Astrocyte (in vitro differentiated cells and primary cell): ENCODE data around the gene C13orf42.

Source experiments
- EZH2 ChIP-seq: IDR thresholded peaks from 2 replicates; pipeline ENCODE4 v1.6.1; 2012; ENCODE audit warnings: mild to moderate bottlenecking, low read length, inconsistent platforms; ENCODE audit not compliant: insufficient read depth
- TF ChIP-seq, protein P1 (sequence below): IDR thresholded peaks from 2 replicates; pipeline ENCODE4 v1.5.1; 2011; ENCODE audit warnings: low read depth, mild to moderate bottlenecking, inconsistent platforms, low read length, moderate library complexity; ENCODE audit not compliant: insufficient read depth

DNA sequence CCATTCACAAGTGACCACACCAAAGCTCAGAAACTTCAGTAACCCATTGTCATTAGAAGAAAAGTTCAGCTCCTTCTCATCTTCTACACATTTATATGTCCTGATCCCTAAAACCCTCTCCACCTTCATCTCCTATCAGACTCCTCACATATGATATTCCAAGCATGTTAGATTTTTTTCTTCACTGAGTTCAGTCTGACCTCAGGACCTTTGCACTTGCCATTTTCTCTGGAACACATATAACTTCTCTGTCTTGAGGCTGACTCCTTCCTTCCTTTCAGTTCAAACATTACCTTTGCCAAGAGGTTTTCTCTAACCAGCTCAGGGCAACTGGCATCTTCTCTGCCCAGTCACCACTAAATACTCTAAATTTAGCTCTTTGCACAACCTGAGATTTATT is 54.1 kb downstream of the C13orf42 start:
- TF ChIP-seq, protein P1, sequence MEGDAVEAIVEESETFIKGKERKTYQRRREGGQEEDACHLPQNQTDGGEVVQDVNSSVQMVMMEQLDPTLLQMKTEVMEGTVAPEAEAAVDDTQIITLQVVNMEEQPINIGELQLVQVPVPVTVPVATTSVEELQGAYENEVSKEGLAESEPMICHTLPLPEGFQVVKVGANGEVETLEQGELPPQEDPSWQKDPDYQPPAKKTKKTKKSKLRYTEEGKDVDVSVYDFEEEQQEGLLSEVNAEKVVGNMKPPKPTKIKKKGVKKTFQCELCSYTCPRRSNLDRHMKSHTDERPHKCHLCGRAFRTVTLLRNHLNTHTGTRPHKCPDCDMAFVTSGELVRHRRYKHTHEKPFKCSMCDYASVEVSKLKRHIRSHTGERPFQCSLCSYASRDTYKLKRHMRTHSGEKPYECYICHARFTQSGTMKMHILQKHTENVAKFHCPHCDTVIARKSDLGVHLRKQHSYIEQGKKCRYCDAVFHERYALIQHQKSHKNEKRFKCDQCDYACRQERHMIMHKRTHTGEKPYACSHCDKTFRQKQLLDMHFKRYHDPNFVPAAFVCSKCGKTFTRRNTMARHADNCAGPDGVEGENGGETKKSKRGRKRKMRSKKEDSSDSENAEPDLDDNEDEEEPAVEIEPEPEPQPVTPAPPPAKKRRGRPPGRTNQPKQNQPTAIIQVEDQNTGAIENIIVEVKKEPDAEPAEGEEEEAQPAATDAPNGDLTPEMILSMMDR: no peak
- TF ChIP-seq EZH2: no peak
